ENCODE data around the gene SOX11.

The SOX11 gene

DNA sequence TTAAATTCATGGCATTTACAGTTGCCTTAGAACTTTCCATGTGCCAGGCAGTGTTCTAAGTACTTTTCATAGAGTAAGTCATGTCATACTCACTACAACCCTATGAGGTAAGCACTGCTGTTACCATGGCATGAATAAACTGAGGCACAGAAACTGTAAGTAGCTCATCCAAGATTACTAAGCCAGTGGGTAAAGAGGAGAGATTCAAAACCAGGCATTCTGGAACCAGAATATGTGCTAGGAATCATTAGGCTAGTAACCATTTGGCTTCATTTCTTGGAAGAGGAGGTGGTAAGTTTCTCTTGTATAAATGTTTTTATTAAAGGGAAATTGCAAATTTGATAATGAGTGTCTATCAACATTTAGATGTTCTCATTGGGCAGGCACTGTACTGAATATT, 35.1 kb downstream of the SOX11 start:
- peak overlapping the region; percentile 1 for H3K4me3 ChIP-seq (ENCODE audit: low read depth, low read length)
- H3K9ac ChIP-seq (ENCODE audit: low read depth, low read length), result no peak overlapping the region

GRCh38 chr2:5729416-5729815, 37.2 kb downstream of the SOX11 start:
- Histone ChIP-seq H3K4me3 (ENCODE audit: low read depth, low read length) (no peak overlapping the region), H3K9ac (ENCODE audit: low read depth, low read length) (no peak overlapping the region), H3K36me3 (ENCODE audit: control insufficient read depth, insufficient read depth, low read length) (no peaks in the 10 kb centered on the region), H3K9me3 (ENCODE audit: control insufficient read depth, insufficient read depth, low read length) (no peaks in the 10 kb centered on the region), H3K27me3 (ENCODE audit: control insufficient read depth, insufficient read depth, low read length) (no peaks in the 10 kb centered on the region), H3K4me1 (ENCODE audit: control insufficient read depth, insufficient read depth, low read length) (peaks cover 11% of the 10 kb centered on the region)

More for the DNA sequence above, 35.1 kb downstream of the SOX11 start:
- Histone ChIP-seq H3K4me1 (ENCODE audit: control insufficient read depth, insufficient read depth, low read length) (peaks cover 11% of the 10 kb centered on the region), H3K27me3 (ENCODE audit: control insufficient read depth, insufficient read depth, low read length) (no peaks in the 10 kb centered on the region), H3K9me3 (ENCODE audit: control insufficient read depth, insufficient read depth, low read length) (no peaks in the 10 kb centered on the region), H3K36me3 (ENCODE audit: control insufficient read depth, insufficient read depth, low read length) (no peaks in the 10 kb centered on the region)

GRCh38 chr2:5730386-5730785, 38.2 kb downstream of the SOX11 start:
- H3K9me3 ChIP-seq (ENCODE audit: control insufficient read depth, insufficient read depth, low read length), result no peaks in the 10 kb centered on the region
- peaks cover 11% of the 10 kb centered on the region for H3K4me1 ChIP-seq (ENCODE audit: control insufficient read depth, insufficient read depth, low read length)
- no peaks in the 10 kb centered on the region for H3K36me3 ChIP-seq (ENCODE audit: control insufficient read depth, insufficient read depth, low read length)
- H3K9ac ChIP-seq (ENCODE audit: low read depth, low read length), result no peak overlapping the region
- H3K27me3 ChIP-seq (ENCODE audit: control insufficient read depth, insufficient read depth, low read length), result no peaks in the 10 kb centered on the region
- H3K4me3 ChIP-seq (ENCODE audit: low read depth, low read length), result no peak overlapping the region

GRCh38 chr2:5734859-5735520, 42.8 kb downstream of the SOX11 start:
- no peaks in the 10 kb centered on the region for H3K36me3 ChIP-seq (ENCODE audit: control insufficient read depth, insufficient read depth, low read length)
- no peaks in the 10 kb centered on the region for H3K27me3 ChIP-seq (ENCODE audit: control insufficient read depth, insufficient read depth, low read length)
- no peak overlapping the region for H3K9ac ChIP-seq (ENCODE audit: low read depth, low read length)
- no peak overlapping the region for H3K4me3 ChIP-seq (ENCODE audit: low read depth, low read length)
- H3K4me1 ChIP-seq (ENCODE audit: control insufficient read depth, insufficient read depth, low read length), result peaks cover 6% of the 10 kb centered on the region
- H3K9me3 ChIP-seq (ENCODE audit: control insufficient read depth, insufficient read depth, low read length), result no peaks in the 10 kb centered on the region

DNA sequence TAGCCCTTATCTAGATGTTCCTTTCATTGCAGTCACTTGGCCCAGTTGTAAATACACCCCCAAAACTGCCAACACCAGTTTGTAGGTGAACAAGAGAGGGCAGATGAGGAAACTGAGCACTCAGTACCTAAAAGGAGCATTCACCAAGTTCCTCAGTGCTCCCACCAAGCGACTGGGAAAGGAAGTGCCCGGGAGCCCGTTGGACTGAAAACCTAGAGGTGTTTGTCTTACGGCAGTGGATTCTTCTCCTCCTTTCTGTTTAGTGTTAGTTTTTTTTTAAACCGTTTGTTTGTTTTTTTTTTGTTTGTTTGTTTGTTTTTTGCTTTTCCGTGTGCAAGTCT, 43.3 kb downstream of the SOX11 start:
- H3K36me3 ChIP-seq (ENCODE audit: control insufficient read depth, insufficient read depth, low read length), result no peaks in the 10 kb centered on the region
- no peaks in the 10 kb centered on the region for H3K27me3 ChIP-seq (ENCODE audit: control insufficient read depth, insufficient read depth, low read length)
- H3K4me1 ChIP-seq (ENCODE audit: control insufficient read depth, insufficient read depth, low read length), result peaks cover 6% of the 10 kb centered on the region
- no peaks in the 10 kb centered on the region for H3K9me3 ChIP-seq (ENCODE audit: control insufficient read depth, insufficient read depth, low read length)
- H3K4me3 ChIP-seq (ENCODE audit: low read depth, low read length), result no peak overlapping the region
- no peak overlapping the region for H3K9ac ChIP-seq (ENCODE audit: low read depth, low read length)

GRCh38 chr2:5736050-5736449, 43.9 kb downstream of the SOX11 start:
- H3K9me3 ChIP-seq (ENCODE audit: control insufficient read depth, insufficient read depth, low read length), result no peaks in the 10 kb centered on the region
- H3K4me3 ChIP-seq (ENCODE audit: low read depth, low read length), result no peak overlapping the region
- H3K36me3 ChIP-seq (ENCODE audit: control insufficient read depth, insufficient read depth, low read length), result no peaks in the 10 kb centered on the region
- H3K27me3 ChIP-seq (ENCODE audit: control insufficient read depth, insufficient read depth, low read length), result no peaks in the 10 kb centered on the region
- no peak overlapping the region for H3K9ac ChIP-seq (ENCODE audit: low read depth, low read length)
- peaks cover 6% of the 10 kb centered on the region for H3K4me1 ChIP-seq (ENCODE audit: control insufficient read depth, insufficient read depth, low read length)

DNA sequence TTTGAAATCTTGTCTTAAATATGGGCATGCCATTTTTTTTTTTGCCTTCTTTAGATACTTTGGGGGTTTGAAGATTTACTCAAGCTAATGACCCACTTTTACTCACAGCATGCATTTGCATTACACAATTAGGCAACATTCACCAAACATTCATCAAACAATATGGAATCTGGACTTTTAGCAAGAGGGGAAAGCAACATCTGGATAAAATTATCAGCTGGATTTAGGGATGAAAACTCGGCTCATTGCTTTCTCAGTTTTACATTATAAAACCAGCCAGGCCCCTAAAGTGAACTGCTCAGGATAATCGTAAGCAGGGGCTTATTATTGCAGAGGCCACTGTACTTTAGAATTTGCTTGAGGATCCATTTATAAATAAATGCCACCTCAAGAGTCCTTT, 44.7 kb downstream of the SOX11 start:
- H3K27me3 ChIP-seq (ENCODE audit: control insufficient read depth, insufficient read depth, low read length), result no peaks in the 10 kb centered on the region
- H3K4me1 ChIP-seq (ENCODE audit: control insufficient read depth, insufficient read depth, low read length), result peaks cover 6% of the 10 kb centered on the region
- H3K9me3 ChIP-seq (ENCODE audit: control insufficient read depth, insufficient read depth, low read length), result no peaks in the 10 kb centered on the region
- no peak overlapping the region for H3K4me3 ChIP-seq (ENCODE audit: low read depth, low read length)
- H3K9ac ChIP-seq (ENCODE audit: low read depth, low read length), result no peak overlapping the region
- no peaks in the 10 kb centered on the region for H3K36me3 ChIP-seq (ENCODE audit: control insufficient read depth, insufficient read depth, low read length)

- H3K27me3 ChIP-seq (ENCODE audit: control insufficient read depth, insufficient read depth, low read length), result peaks cover 2% of the 10 kb centered on the region
- H3K36me3 ChIP-seq (ENCODE audit: control insufficient read depth, insufficient read depth, low read length), result no peaks in the 10 kb centered on the region
- no peak overlapping the region for H3K4me3 ChIP-seq (ENCODE audit: low read depth, low read length)
- no peaks in the 10 kb centered on the region for H3K9me3 ChIP-seq (ENCODE audit: control insufficient read depth, insufficient read depth, low read length)
- H3K9ac ChIP-seq (ENCODE audit: low read depth, low read length), result no peak overlapping the region
- peaks cover 9% of the 10 kb centered on the region for H3K4me1 ChIP-seq (ENCODE audit: control insufficient read depth, insufficient read depth, low read length)
Observed at GRCh38 chr2:5740053-5740452, 47.9 kb downstream of the SOX11 start.

DNA sequence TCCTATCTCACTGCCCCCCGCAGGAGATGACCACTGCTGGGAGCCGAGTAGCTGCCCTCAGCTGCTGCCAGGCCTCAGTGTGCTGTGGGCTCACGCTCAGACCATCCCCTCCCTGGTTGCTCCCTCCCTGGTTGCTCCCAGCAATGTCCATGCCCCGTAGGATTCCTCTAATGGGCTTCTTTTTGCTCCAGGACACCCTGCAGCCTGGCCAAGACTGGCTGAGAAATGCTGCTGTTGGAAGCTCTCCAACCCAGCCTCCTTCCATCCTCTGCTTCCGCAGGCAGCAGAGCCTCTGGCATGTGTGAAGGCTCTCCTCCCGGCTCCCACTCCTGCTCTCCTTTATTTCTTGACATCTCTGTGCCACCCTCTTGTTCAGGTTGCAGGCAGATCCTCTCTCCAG, 48.6 kb downstream of the SOX11 start:
- H3K4me3 ChIP-seq (ENCODE audit: low read depth, low read length), result no peak overlapping the region

GRCh38 chr2:5741242-5741641, 49.1 kb downstream of the SOX11 start:
- Histone ChIP-seq H3K4me1 (ENCODE audit: control insufficient read depth, insufficient read depth, low read length) (peaks cover 9% of the 10 kb centered on the region), H3K9ac (ENCODE audit: low read depth, low read length) (no peak overlapping the region), H3K4me3 (ENCODE audit: low read depth, low read length) (no peak overlapping the region), H3K36me3 (ENCODE audit: control insufficient read depth, insufficient read depth, low read length) (no peaks in the 10 kb centered on the region), H3K27me3 (ENCODE audit: control insufficient read depth, insufficient read depth, low read length) (peaks cover 2% of the 10 kb centered on the region), H3K9me3 (ENCODE audit: control insufficient read depth, insufficient read depth, low read length) (no peaks in the 10 kb centered on the region)

More for the DNA sequence above, 48.6 kb downstream of the SOX11 start:
- H3K9me3 ChIP-seq (ENCODE audit: control insufficient read depth, insufficient read depth, low read length), result no peaks in the 10 kb centered on the region
- H3K27me3 ChIP-seq (ENCODE audit: control insufficient read depth, insufficient read depth, low read length), result peaks cover 2% of the 10 kb centered on the region
- peaks cover 9% of the 10 kb centered on the region for H3K4me1 ChIP-seq (ENCODE audit: control insufficient read depth, insufficient read depth, low read length)
- no peaks in the 10 kb centered on the region for H3K36me3 ChIP-seq (ENCODE audit: control insufficient read depth, insufficient read depth, low read length)
- H3K9ac ChIP-seq (ENCODE audit: low read depth, low read length), result no peak overlapping the region

GRCh38 chr2:5742126-5742525, 49.9 kb downstream of the SOX11 start:
- Histone ChIP-seq H3K9ac (ENCODE audit: low read depth, low read length) (no peak overlapping the region), H3K4me1 (ENCODE audit: control insufficient read depth, insufficient read depth, low read length) (peaks cover 7% of the 10 kb centered on the region), H3K4me3 (ENCODE audit: low read depth, low read length) (no peak overlapping the region), H3K36me3 (ENCODE audit: control insufficient read depth, insufficient read depth, low read length) (no peaks in the 10 kb centered on the region), H3K27me3 (ENCODE audit: control insufficient read depth, insufficient read depth, low read length) (peaks cover 2% of the 10 kb centered on the region), H3K9me3 (ENCODE audit: control insufficient read depth, insufficient read depth, low read length) (no peaks in the 10 kb centered on the region)

- no peaks in the 10 kb centered on the region for H3K9me3 ChIP-seq (ENCODE audit: control insufficient read depth, insufficient read depth, low read length)
- no peaks in the 10 kb centered on the region for H3K27me3 ChIP-seq (ENCODE audit: control insufficient read depth, insufficient read depth, low read length)
- no peaks in the 10 kb centered on the region for H3K36me3 ChIP-seq (ENCODE audit: control insufficient read depth, insufficient read depth, low read length)
- H3K4me1 ChIP-seq (ENCODE audit: control insufficient read depth, insufficient read depth, low read length), result peaks cover 4% of the 10 kb centered on the region
- no peak overlapping the region for H3K4me3 ChIP-seq (ENCODE audit: low read depth, low read length)
- no peak overlapping the region for H3K9ac ChIP-seq (ENCODE audit: low read depth, low read length)
Observed at GRCh38 chr2:5748391-5748790, 56.2 kb downstream of the SOX11 start.
